Stimulated activated CD8-positive, alpha-beta memory T cell treated with anti-CD3 and anti-CD28 coated beads, Interleukin-4, amount 100 ng/mL, for 4 hours (primary cell): ENCODE measurements around the gene KANK4.

ENCODE experiments used
- DNase-seq, 2 donors: peaks; one replicate each; pipeline ENCODE4 v3.0.0-alpha.2; 2020; ENCODE audit warnings: low read depth in 2 of 2, low spot score in 1 of 2

The KANK4 gene

DNA sequence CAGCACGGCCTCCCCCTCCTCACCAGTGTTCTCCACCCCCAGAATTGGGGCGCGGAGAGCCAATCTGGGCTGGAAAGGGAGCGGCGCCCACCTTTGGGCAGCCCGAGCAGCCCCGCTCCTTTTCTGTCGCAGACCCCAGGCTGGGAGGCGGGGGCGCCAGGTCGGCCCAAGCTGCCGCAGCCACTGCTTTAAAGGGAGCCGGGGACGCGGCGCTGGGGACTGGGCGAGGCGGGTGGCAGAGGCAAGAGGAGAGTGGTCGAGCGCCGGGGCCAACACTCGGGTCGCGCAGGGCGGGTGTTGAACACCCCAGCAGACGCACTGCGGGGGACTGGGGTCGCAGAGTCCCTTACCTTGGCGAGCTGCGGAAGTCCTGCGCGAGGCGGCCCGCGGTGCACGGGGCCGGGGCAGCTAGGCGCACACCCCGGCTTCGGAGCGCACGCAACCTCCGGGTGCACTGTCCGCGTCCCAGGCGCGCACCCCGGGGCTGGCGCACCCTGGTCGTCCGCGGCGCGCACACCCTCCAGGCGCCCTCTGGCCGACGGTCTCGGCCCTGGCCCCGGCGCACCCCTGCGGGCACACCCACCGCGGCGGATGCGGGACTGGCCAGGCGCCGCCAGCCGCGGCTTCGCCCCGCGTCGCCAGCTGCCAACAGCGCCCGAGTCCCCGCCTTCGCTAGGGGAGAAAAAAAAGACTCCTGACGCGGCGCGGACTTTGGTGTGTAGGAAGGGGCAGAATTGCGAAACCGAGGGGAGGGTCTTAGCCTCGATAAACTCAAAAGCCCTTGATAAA, at the start of gene KANK4:
Gene KANK4, minus strand, starts transcription at position 679 of the 789 bp plus-strand sequence. CDS start 37,870 bp downstream, outside the sequence.
- DNase-seq, result no peak

DNA sequence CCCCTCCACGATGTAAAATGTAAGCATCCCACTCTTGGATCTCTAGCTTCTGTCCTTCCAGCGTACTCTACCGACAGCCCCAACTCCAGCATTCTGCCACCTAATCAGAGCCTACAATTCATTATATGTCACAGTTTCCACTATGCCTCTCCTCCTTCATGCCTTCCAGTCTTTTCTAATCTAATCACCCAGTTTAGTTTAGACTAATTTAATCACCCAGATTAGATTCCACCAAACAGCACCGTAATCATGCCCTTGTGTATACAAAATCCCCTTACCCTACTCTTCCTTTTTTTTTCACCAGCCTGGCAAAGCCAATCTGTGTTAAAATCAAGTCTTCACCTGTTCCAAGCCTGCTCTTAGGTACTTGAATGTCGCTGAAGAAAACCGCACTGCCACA, 49.8 kb upstream of the KANK4 start:
- no peak for DNase-seq

DNA sequence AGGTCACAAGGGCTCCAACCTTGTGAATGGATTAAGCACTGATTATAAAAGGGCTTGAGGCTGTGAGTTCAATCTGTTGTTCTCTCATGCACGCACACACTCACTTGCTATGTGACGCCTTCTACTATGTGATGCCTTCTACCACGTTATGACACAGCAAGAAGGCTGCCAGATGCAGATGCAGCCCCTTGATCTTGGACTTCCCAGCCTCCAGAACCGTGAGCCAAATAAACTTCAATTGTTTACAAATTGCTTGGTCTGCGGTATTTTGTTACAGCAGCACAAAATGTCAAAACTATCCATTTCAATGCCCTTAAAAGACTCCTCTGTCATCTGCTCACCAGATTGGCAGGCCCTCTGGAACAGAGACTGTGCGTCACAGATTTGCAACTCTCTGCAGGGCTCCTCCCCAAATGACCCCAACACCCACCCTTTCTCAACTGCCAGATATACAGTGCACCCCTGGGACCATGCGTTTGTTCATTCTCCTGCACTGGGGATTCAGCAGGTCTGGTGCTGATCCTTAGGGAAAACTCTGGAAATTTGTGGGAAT, 47.8 kb upstream of the KANK4 start:
- DNase-seq, result no peak

DNA sequence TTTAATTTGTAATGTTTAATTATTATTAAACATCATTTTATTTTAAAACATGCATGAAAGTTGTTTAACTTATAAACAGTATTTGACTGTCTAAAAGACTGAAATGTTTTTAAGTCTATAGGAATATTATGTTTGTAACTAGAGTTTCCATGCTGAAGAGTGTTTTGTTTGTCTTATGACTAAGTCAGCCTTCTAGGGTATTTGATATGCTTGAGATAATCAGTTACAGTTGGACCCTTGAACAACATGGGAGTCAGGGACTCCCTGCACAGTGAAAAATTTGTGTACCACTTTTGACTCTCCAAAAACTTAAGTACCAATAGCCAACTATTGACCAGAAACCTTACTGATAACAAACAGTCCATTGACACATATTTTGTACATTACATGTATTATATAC, 45.5 kb upstream of the KANK4 start:
- DNase-seq, result no peak

DNA sequence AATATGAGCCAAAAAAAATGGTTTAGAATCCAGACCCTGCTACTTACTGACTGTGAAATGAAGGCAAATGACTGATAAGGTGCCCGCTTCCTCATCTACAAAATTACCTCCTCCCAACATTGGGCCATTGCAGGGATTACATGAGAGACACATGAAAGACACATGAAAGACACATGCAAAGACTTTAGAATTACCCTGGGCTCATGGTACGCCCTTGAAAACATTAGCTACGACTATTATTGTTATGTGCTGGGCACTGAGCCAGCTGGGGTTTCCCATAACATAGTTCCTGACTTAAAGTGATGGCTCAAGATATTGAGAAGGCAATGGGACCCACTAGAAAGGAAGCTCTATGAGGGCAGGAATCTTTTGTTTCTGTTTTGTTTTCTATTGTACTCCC, 43.7 kb upstream of the KANK4 start:
- DNase-seq, result no peak

DNA sequence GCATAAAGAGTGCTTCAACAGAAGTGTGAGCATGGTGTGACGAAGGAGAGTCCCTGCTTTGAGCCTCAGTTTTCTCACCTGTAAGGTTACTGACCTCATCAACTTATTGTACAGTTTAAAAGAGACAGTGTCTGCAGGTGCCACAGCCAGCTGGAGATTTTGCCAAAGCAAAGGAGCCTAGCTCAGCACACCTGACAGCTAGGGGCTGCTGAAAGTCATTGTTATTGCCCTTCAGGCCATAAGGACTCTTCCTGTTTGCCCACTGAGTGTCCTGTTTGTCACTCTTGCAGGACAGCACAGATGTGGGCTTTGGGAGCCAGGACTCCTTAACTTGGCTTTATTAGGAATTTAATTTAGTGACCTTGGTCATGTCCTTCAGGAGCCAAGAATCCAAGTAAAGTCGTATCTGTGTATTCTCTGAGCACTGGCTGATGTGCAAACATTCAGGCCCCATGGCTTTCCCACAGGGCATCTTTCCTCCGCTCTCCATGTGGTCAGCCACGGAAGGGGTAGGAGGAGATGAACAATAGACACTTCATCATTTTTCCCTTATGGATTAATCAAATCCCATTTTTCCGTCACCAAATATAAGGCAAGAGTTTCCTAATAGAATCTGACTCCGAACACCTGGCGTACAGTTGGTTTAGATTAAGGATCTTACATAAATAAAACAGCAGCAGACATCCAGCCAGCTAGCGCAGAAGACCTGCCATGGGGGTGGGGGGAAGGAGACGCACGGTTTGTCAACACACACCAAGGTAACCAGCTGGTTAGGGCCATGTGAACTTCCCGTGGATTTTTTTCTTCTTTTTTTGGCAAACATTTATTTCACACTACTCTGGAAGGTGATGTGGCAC, 43.1 kb upstream of the KANK4 start:
- DNase-seq, result no peak

DNA sequence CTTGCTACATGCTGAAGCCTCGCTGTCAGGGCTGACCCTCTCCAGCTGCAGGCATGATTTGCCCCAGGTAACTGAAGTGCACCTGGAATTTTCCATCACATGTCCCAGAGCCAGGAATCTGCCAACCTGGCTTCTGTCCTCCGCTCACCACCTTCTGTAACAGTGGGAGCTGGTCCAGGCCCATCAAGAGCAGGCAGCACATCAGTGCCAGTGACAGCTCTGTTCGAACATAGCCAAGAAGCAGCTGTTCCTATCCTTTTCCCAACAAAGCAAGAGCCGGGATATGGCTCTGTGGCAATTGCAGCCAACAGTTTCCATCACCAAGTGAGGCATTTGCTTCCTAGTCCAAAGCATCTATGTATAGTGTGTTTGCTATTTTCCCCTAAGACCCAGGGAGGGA, 42.2 kb upstream of the KANK4 start:
- no peak for DNase-seq

DNA sequence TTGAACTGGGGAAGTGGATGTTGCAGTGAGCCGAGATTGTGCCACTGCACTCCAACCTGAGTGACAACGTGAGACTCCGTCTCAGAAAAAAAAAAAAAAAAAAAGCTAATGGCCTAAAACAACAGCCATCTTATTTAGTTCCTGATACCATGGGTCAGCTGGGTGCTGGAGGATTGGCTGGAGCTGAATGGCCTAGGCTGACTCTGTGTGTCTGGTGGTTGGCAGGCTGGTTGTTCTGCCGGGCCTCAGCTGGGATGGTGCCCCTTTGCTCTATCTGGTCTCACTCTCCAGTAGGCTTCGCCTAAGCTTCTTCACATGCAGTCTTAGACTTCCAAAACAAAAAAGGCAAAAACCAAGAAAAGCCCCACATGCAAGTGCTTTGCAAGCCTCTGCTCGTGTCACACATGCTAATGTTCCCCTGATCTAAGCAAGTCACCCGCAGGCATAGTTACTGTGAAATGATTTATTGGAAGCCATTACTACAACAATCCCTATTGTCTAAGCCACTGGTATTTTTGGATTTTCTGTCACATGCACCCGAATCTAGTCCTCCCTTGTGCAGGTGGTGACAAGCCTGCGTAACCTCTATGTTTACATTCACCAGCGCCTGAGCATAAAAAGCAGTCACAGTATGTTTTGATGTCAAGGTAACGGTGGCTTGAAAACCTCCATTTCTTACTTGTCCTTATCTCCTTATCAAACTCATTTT, 39.6 kb upstream of the KANK4 start:
- DNase-seq, result no peak

DNA sequence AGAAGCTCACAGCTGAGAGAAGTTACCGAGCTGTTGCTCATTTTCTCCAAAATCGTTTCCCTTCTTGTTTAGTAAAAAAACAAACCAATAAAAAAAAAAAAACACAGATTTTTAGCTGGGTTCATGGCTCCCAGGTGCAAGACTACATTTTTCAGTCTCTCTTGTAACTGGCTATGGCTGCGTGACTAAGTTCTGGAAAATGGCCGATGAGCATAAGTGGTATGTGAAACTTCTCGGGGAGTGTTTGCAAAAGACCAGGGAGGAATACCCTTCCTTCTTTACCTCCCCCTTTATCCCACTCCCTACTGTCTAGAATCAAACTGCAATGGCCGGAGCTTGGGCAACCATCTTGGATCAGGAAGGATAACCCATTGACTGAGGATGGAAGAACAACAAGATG, 38.7 kb upstream of the KANK4 start:
- DNase-seq, result no peak

DNA sequence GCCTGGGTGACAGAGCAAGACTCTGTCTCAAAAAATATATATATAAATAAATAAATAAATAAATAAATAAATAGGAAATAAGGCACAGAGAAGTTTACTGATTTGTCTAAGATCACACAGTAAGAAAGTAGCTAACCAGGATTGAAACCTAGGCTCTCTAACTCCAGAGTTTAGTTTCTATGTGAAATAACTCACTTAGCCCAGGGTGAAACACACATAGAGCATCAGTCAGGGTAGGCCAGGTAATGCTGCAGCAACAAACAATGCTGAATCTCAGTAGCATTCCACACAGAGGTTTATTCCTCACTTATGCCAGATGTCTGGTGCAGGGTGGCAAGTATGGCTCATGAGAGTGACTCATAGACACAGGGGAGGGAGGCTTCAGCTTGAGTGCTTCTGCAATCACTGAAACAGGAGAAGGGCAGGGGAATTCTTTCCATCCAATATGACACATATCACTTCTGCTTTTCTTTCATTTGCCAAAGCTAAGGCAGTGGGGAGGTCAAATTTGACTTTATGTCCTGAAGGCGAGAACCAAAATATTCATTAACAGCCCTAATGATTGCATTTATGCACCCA, 37.1 kb upstream of the KANK4 start:
- DNase-seq, result no peak

DNA sequence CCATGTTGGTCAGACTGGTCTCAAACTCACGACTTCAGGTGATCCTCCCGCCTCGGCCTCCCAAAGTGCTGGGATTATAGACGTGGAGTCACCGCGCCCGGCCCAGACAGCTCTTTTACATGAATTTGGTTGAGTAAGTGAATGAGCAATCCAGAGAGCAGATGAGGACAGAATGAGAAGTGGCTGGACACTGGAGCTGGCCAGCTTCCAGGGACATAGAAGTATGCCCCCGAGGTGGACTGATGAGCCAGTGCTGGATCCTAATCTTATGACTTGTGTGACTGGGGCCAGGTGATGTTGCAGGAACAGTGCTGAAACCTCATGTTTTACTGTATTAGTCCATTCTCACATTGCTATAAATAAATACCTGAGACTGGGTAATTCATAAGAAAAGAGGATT, 35.9 kb upstream of the KANK4 start:
- DNase-seq, result no peak

DNA sequence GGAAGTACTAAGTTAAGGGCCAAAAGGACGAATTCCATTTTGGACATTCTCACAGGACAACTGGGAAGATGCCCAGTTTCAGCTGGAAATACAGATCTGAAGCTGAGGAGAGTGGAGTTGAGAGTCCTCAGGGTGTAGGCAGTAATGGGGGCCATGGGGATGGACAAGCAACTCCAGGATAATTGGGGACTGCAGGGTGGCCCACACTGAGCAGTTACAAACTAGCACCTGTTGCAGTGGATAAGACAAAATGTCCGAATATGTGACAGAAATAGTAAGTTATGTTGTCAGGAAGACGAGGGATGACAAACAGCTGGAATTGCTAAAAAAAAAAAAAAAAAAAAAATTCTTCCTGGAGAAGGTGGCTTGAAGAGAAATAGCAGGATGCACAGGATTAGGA, 34.6 kb upstream of the KANK4 start:
- no peak for DNase-seq

DNA sequence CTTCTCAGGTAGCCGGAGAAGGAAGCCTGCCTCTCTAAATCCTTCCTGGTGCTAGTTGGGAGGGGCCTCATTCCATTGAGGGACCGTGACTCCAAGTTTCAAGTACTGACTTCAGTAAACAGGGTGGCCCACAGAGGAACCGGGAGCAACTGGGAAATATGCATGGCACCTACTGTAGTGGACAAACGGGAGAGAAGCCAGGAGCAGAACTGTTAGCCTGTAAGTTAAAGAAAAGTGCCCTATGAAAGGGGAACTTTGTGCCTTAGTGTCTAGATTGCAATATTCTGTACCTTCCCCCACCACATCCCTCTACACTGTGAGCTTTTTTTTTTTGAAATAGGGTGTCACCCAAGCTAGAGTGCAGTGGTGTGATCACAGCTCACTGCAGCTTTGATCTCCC, 33.2 kb upstream of the KANK4 start:
- no peak for DNase-seq

DNA sequence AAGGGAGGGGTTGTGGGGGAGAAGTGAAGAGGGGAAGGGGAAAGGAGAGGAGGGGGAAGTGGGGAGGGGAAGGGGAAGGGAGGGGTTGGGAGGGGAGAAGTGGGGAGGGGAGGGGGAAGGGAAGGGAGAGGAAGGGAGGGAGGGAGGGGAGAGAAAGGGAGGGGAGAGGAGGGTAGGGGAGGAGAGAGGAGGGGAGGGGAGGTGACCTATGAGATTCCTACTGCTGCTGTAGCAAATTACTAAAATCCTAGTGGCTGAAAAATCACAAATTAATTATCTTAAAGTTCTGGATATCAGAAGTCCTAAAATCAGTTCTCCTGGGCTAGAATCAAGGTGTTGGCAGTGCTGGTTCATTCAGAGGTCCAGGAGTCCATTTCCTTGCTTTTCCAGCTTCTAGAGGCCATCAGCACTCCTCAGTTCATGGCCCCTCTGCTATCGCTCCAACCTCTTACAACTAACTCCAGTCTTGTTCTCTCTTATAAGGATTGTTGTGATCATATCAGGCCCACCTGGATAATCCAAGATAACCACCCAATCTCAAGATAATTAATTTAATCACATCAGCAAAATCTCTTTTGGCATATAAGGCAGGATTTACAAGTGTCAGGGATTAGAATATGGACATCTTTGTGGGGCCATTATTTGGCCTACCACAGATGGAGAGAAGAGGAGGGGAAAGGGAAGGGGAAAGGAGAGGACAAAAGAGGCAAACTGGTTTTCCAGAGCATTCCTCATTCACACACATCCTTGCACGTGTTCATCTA, 30.4 kb upstream of the KANK4 start:
- no peak for DNase-seq

DNA sequence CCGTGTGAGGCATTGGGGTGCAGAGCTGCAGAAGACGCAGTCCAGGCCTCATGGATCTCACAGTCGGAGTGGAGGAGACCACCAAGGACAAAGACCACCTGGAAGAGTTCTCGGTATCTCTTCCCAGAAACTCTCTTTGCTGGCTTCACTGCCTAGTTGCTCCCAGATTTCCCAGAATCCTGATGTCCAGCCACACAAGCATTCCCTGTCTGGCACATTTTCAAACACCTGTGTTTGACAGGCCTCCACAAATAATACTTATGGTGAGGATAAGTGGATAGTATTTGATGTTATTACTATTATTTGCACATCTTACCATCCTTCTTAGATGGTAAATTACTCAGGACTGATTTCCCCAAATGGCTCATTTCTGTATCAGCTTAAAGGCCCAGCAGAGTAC, 27.7 kb upstream of the KANK4 start:
- no peak for DNase-seq

DNA sequence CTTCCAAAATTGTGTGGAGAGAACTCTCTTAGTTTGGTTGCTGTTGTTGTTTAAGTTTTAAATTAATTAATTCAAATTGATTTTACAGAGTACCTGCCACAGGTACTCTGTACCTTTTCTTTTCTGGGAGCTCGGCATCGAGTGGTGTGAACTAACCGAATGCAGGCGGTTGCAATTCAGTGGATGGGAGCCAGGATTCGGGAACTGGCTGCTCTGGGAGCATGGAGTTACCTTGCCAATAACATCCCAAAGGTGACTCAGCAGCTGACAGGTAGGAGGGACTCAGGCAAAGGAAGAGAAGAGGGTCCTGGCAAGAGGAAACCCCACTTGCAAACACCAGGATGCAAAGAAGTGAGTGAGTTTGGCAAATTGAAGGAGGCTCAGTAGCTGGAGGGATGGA, 24.7 kb upstream of the KANK4 start:
- no peak for DNase-seq

DNA sequence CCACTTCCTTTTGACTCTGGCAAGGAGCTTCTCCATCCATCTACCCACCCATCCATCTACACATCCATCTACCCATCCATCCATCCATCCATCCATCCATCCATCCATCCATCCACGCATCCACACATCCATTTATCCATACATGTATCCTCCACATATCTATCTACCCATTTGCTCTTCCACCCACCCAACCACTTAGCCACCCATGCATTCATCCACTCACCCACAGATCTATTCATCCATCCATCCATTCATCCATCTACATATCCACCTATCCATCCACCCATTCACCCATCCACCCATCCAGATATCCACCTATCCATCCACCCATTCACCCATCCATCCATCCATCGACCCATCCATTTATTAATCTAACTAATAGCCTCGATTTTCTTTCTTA, 23.0 kb upstream of the KANK4 start:
- DNase-seq, result no peak

DNA sequence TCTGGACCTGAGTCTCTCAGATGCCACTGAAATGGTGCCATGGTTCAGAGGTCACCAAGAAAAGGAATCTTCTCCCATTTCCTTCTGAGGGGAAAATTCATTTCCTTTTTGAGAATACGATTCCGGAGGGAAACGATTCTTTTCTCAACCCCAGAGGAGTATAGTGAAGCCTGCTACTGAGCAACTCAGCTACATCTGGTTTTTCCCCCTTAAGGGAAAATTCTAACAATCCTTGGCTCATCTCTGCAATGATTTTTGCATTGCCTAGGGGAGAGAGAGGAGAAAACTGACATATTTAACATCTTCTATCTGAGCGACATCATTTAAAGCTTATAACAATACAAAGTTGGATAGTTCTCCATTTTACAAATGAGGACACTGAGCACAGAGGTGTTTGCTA, 22.4 kb upstream of the KANK4 start:
- no peak for DNase-seq

DNA sequence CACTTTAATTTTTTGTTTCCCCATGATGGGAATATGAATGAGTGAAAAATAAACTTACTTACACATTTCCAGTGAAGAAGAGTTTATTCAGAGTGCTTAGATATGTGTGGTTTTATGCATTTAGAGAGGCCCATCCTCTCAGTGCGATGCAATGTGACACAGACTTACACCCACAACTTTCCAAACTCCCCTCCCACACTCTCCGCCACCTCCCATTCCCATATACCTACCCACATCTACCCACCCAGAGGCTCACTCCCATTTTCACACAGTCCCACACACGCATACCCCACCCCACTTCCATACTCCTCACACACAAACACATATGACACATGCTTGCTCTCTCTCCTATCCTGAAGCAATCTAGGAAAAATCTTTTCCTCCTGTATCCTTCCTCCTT, 21.9 kb upstream of the KANK4 start:
- no peak for DNase-seq
